SH-SY5Y (cell line): ENCODE data around the gene MEIS1.

Experiments
- GATA2 ChIP-seq: IDR thresholded peaks from 2 replicates; pipeline ENCODE4 v1.6.1; 2011; ENCODE audit warnings: mild to moderate bottlenecking, low read depth, low read length
- GATA3 ChIP-seq: IDR thresholded peaks from 2 replicates; pipeline ENCODE4 v1.6.1; 2011; ENCODE audit warnings: low read depth, mild to moderate bottlenecking, low read length, moderate library complexity

DNA sequence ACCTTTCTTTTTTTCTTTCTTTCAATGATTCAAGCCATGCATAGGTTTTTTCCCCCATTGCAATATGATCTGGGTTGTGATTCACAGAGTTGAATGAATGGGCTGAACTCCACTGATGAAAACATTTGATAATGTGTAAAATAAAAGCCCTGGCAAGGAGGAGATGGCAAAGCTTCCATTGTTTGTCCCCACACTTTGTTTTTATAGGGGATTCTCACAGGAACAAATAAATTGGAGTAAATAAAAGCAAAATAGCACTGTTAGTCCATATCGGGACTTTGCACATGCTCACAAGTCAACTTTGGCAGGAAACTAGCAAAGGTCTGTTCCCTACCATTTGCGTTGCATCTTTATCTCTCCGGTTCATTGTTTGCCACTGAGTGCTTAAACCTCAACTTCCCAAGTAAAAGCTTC is 55.7 kb downstream of the MEIS1 start:
- TF ChIP-seq GATA2 (no peak; the same call in 1 of the 2 replicates), GATA3 (no peak)
